ENCODE results near the gene CILP2. TPM values are rescaled to one million over a fixed set of nuclear protein-coding genes. Genes with fewer than 3 reads are reported as not detected.

The CILP2 gene
- polyA plus RNA-seq, 10 donors: 0.36 to 10.8 (median 3.6) TPM

DNA sequence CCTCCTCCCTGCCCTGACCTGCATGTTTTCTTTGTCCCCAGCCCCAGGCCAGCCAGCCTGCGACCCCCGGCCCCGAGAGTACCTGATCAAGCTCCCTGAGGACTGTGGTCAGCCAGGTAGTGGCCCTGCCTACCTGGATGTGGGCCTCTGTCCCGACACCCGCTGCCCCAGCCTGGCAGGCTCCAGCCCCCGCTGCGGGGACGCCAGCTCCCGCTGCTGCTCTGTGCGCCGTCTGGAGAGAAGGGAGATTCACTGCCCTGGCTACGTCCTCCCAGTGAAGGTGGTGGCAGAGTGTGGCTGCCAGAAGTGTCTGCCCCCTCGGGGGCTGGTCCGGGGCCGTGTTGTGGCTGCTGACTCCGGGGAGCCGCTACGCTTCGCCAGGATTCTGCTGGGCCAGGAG is 5.6 kb downstream of the CILP2 start:
- no peak for DNase-seq

GRCh38 chr19:19544257-19544953 is 6.3 kb downstream of the CILP2 start:
- DNase-seq: no peak

GRCh38 chr19:19544954-19545591 is 7.0 kb downstream of the CILP2 start:
- DNase-seq: no peak

DNA sequence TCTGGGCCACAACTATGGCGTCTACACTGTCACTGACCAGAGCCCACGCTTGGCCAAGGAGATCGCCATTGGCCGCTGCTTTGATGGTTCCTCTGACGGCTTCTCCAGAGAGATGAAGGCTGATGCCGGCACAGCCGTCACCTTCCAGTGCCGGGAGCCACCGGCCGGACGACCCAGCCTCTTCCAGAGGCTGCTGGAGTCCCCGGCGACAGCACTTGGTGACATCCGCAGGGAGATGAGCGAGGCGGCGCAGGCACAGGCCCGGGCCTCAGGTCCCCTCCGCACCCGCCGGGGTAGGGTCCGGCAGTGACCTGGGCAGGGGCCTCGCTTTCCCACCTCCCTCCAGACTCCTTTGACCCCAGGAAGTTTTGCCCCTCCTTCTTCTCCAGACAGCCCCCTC is 7.6 kb downstream of the CILP2 start:
- no peak for DNase-seq

- no peak for DNase-seq
Measured at GRCh38 chr19:19546751-19547162, 8.7 kb downstream of the CILP2 start.

GRCh38 chr19:19547674-19548336 is 9.7 kb downstream of the CILP2 start:
- DNase-seq: no peak

- peak in 1 of 3 donors; percentile 54 for DNase-seq
Measured at GRCh38 chr19:19548915-19549759, 11.1 kb downstream of the CILP2 start.

DNA sequence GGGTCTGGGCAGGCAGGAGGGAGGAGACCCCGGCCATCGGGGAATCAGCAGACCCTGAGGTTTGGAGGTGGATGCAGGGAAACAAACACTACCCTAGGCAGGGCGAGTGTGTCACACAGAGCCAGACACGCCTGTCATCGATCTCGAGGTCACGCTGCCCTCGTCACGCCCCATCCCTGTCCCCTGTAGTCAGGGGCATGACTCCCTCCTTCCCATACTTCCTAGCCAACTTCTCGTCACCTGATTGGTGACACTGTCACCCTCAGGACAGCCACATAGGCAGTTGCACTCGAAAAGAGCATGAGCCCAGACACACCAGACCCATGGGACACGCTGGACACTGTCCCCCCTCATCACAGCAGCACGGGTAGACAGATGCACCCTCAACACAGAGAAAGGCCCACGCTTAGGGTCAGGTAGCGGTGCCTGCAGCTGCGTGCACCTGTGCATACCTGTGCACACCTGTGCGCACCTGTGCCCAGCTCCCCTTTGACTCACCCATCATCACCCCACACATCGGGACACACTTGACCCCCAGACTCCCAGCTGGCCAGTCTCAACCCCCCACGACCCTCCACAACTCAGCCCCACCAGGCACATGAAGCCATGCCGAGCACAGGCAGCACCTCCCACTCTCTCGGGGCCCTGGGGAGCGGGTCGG is 11.9 kb downstream of the CILP2 start:
- no peak for DNase-seq

GRCh38 chr19:19550485-19550929 is 12.4 kb downstream of the CILP2 start:
- DNase-seq: peak; percentile 30 to 74 (median 57)

DNA sequence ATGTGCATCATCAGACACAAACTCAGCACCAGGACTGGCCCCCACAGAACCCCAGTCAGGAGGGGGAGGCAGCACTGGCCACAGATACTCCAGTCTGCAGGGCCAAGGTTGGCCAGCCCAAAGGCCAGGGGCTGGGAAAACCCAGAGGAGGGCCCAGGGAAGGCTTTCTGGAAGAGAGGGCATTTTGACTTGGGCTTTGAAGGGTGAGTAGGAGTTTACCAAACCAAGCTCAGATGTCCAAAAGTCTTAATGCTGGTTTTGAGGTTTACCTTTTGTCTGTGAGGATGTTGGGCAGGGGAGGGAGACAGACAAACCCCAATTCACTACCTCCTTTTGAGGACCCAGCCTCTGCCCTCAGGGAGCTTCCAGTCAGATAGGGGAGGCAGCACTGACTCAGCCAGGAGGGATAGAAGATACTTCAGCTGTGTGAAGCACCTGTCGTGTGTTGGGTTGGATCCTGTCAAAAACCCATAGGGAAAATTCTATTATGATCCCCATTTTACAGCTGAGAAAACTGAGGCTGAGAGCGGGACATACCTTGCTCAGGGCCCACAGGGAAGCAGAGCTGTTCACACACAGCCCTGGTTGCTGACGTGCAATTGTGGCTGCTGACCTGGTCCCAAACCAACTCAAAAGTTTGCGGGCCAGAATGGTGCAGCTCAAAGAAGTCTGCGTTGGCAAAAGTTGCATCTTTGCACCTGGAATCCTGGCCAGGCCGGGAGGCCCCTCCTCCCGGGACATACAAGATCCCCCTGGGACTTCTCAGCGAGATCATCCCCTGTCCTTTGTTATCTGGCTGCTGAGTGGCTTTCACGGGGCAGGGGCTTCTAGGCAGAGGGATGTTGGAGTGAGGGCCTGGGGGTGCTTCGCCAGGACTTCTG is 13.1 kb downstream of the CILP2 start:
- peak in 1 of 3 donors; percentile 62 for DNase-seq

DNA sequence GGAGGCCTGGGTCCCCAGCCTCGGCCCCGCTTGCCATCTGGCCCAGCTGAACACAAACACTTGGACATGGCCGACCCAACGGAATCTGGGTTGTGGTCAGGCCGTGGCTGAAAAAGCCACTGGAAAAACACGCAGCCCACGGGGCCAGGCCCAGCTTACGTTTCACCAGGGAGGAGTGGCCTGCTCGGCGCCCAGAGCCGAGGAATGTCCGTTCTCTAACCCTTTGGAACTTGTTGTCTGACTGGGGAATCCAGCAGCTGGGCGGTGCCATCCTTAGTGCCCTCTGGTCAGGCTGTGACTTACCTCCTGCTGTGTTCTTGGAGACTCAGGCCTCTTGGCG is 13.8 kb downstream of the CILP2 start:
- DNase-seq: peak in 1 of 3 donors; percentile 28

DNA sequence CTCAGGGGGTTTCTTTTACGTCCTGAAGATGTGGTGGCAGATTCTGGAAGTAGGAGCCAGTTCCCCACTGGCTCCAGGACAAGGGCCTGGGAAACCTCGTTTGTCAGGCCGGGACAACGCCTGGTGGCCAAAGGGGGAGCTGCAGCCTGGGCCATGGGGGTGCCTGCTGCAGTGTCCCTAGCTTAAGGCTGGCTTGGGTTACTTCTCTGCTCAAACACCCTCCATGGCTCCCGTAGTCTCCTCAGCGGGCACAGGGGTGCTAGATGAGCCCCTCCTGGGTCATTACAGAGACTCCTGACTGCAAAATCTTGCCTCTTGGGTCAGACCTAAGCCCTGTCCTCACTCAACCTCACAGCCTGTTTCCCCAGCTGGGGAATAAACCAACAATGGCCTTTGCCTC is 14.7 kb downstream of the CILP2 start:
- DNase-seq: peak in 1 of 3 donors; percentile 57

GRCh38 chr19:19553670-19554069 is 15.6 kb downstream of the CILP2 start:
- no peak for DNase-seq

DNA sequence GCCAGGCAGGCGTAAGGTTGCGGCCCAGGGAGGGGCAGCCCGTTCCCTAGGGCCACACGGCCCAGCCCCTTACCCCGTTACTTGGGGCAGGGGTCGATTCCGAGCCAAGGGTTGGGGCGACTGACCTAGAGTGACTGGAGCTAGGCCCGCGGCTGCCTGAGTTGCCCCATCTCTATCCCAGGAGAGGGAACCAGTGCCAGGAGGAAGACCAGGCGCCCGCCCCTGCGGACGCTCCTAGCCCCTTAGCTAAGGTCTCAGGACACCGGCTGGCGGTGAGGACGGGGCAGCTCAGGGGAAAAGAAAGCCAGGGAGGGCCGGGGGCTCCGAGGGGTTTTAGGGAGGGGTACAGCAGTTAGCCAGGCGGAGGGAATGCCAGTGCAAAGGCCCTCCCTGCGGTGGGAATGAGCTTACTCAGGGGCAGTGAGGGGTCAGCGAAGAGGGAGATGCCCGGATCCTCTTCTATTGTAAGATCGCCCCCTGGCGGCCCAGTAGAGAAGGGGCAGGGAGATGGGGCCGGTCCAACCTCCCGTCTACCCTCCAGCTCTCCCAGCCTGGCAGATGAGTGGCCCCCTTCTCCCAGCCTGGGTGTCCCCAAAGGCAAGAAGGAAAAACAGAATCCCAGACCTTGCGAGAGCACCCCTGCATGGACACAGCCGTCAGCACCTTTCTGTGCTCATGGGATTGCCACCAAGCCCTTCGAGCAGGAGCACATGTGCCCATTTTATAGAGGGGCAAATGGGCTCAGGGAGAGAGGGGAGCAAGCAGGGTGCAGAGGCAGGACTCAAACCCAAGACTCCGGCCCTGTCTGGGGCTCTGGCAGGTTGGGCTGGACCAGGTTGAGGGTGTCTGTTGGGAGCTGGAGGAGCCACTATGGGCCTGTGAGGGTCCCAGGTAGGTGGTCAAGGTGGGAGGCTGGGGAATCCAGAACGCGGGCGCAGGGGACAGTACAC is 16.3 kb downstream of the CILP2 start:
- DNase-seq: no peak

DNA sequence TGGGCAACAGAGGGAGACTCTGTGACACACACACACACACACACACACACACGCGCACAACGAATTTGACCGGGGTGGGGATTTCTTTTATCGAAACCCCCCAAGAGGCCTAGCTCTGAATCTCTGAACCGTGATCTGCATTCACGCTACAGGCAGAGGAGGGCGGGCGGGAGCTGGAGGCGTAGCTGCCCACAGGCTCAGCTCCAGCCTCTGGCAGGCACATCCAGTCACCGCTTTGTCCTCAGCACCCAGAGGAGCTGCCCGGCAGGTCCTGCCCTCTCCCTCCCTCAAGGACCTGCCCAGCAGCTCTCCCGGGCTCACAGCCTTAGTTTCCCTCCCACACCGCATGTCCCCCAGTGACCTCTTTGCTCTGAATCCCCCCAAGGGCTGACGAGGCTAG is 20.0 kb downstream of the CILP2 start:
- DNase-seq: no peak

DNA sequence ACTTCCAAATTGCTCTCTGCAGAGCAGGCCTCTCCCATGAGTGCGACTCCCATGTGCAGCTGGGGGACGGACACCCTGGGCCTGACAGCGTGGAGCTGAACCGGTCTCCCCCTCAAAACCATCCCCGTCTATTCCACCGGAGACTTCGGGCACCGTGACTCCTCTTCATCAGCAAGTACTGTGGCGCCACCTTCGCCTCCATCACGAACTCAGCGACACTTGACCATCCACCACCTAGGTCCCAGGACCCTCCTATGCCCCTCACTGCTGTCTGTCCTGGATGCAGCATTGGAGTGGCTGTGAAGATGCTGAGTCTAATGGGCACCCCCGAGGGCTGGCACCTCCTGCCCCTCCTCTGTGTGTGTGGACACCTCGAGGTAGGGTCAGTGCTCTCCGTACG is 20.6 kb downstream of the CILP2 start:
- no peak for DNase-seq

GRCh38 chr19:19559931-19560330 is 21.9 kb downstream of the CILP2 start:
- DNase-seq: no peak

DNA sequence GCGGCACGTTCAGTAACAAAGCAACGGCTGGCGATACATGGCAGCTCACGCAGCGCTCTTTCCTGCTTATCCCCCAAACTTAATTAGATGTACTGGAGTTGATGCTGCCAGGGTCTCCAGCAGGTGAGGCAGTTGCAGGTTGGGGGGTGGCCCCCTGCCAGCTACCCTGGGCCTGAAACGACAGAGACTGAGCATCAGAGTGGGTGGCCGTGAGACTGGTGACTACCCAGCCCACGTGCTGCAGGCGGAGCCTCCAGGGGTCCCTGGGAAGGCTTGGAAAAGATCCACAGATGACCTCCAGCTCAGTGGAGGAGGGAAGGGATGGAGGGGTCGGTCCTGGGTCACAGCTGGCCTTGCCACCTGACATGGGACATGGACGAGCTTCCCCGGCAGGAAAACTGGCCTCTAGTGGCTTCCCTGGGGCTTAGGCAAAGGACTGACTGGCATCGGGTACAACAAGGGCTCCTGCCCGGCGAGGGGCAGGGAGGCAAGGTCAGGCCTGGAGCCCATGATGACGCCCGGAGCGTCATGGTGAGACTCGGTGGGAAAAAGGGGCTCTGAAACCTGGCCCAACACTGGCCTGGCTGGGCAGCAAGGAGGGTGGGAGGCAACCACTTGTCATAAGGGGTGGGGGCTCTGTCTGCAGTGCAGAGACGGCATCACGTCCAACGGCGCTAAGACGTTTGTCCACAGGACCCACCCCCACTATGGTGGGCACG is 24.0 kb downstream of the CILP2 start:
- no peak for DNase-seq

Measured in muscle of back (tissue), 11 donors.